Thyroid gland (tissue), 4 donors: ENCODE measurements around the gene STEAP1B.

Source experiments
- CTCF ChIP-seq, 6 experiments: fragments of 200-600 bp in 3 of 6; fragments of 450-650 bp in 3 of 6; sonication (generic) in 3 of 6; IDR thresholded peaks; one replicate each; pipeline ENCODE4 v1.5.1; 2016 to 2019; ENCODE audit warnings: antibody characterized with exemption in 6 of 6, mild to moderate bottlenecking in 2 of 6, inconsistent platforms in 1 of 6, moderate library complexity in 1 of 6
- POLR2A ChIP-seq, 2 donors: fragments of 450-650 bp; IDR thresholded peaks; one replicate each; pipeline ENCODE4 v1.6.1; 2017; ENCODE audit warnings: antibody characterized with exemption in 2 of 2, mild to moderate bottlenecking in 2 of 2, moderate library complexity in 1 of 2

GRCh38 chr7:22443370-22444180 lies 56.4 kb downstream of the STEAP1B start:
- TF ChIP-seq CTCF (IDR thresholded peaks at IDR 0.05) (no peak), POLR2A (IDR thresholded peaks at IDR 0.05) (no peak)
